ENCODE results near the gene PITHD1. TPM values are rescaled to one million over a fixed set of nuclear protein-coding genes. Genes with fewer than 3 reads are reported as not detected.

The PITHD1 gene
- polyA plus RNA-seq, 2 of the 4 experiments (the other 2 are of a cell fraction) = 25.4 to 41.0 TPM

DNA sequence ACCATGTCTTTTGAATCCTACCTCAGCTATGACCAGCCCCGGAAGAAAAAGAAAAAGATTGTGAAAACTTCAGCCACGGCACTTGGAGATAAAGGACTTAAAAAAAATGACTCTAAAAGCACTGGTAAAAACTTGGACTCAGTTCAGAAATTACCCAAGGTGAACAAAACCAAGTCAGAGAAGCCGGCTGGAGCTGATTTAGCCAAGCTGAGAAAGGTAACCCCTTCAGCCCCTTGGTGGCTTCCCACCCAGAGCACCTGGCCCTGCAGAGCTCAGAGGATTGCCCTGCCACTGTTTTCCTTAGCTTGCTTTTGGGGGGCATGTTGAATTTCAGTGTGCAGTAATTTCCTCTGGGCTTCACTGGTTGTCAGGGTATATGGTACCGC, 26.4 kb upstream of the PITHD1 start:
- FAIRE-seq (no peak), ATAC-seq (no peak), DNase-seq (ENCODE audit: low read depth in 1 of 2, low spot score in 1 of 2) (no peak)
- 92% methylated on average over 4 of the region's 4 CpGs for WGBS (ENCODE audit: missing lambda C conversion rate)
- TF ChIP-seq CBX2 (IDR thresholded peaks at IDR 0.05; ENCODE audit: borderline replicate concordance, low read depth) (no peak), PHF8 (IDR thresholded peaks at IDR 0.05; ENCODE audit: borderline replicate concordance, low read depth) (no peak), BHLHE40 (IDR thresholded peaks at IDR 0.05; ENCODE audit: low read depth, low read length) (no peak), FOXS1 (CRISPR knock-in tag; IDR thresholded peaks at IDR 0.05) (no peak)
- TF ChIP-seq, protein P1, sequence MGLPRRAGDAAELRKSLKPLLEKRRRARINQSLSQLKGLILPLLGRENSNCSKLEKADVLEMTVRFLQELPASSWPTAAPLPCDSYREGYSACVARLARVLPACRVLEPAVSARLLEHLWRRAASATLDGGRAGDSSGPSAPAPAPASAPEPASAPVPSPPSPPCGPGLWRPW (IDR thresholded peaks at IDR 0.05) = no peak
- no peaks in the 10 kb centered on the region for H3K4me1 ChIP-seq
- no peak overlapping the region for H3K4me2 ChIP-seq
- no peak overlapping the region for H3K4me3 ChIP-seq
- H3K9me3 ChIP-seq = no peaks in the 10 kb centered on the region
- ChIA-PET POLR2A (no interaction called here), CTCF (interaction anchor here (0.8 to 2.5 kb wide), 7 partner anchors 20 to 251 kb away, joined by 3 to 7 read pairs (median 3); no protein-coding TSS in a partner anchor)
- no peak overlapping the region for H3K27ac ChIP-seq

DNA sequence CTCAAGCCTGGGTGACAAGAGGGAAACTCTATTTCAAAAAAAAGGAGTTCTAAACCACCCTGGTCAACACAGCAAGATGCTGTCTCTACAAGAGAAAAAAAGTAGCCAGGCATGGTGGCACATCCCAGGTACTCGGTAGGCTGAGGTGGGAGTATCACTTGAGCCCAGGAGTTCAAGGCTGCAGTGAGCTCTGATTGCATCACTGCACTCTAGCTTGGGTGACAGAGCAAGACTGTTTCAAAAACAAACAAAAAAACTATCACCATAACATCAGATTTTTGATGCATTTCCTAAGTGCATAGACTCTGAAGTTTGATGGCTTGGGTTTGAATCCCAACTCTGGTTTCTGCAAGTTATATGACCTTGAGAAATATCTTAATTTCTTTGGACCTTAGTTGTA, 25.3 kb upstream of the PITHD1 start:
- Histone ChIP-seq H3K4me1 (no peaks in the 10 kb centered on the region), H3K4me2 (no peak overlapping the region), H3K27ac (no peak overlapping the region), H3K9me3 (no peaks in the 10 kb centered on the region), H3K4me3 (no peak overlapping the region)
- no peak for FAIRE-seq
- no peak for TF ChIP-seq CBX8 (IDR thresholded peaks at IDR 0.05)
- TF ChIP-seq, protein P2, sequence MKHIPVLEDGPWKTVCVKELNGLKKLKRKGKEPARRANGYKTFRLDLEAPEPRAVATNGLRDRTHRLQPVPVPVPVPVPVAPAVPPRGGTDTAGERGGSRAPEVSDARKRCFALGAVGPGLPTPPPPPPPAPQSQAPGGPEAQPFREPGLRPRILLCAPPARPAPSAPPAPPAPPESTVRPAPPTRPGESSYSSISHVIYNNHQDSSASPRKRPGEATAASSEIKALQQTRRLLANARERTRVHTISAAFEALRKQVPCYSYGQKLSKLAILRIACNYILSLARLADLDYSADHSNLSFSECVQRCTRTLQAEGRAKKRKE (CRISPR knock-in tag; IDR thresholded peaks at IDR 0.05; ENCODE audit: low read depth) = no peak
- TF ChIP-seq ZC3H11A (IDR thresholded peaks at IDR 0.05) = no peak
- no peak for TF ChIP-seq TP53 (CRISPR knock-in tag; IDR thresholded peaks at IDR 0.05)
- TF ChIP-seq KDM5A (IDR thresholded peaks at IDR 0.05) = no peak
- 90% methylated on average over 1 of the region's 1 CpG for WGBS (ENCODE audit: missing lambda C conversion rate)
- ChIA-PET CTCF (interaction anchor here (1.2 to 2.5 kb wide), 2 partner anchors 117 to 208 kb away, joined by 4 to 7 read pairs; no protein-coding TSS in a partner anchor), POLR2A (no interaction called here)
- ATAC-seq = no peak
- DNase-seq (ENCODE audit: low read depth in 1 of 2, low spot score in 1 of 2) = no peak

DNA sequence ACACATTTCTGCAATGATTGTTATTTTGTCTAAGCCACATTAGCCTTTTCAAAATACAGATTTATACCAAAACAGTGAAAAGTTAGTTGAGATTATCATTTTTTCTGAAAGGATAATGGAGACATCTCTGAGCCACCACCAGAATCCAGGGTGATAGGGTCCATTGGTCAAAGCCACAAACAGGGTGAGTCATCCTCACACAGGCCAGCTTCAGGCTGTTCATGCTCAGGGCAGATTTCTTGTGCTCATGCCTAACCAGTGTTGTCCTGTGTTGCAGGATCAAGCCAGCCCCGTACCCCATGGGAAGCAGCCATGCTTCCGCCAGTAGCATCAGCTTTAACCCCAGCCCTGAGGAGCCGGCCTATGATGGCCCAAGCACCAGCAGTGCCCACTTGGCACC, 21.5 kb upstream of the PITHD1 start:
- Histone ChIP-seq H3K4me2 (no peak overlapping the region), H3K9me3 (no peaks in the 10 kb centered on the region), H3K4me1 (no peaks in the 10 kb centered on the region), H3K27ac (no peak overlapping the region), H3K4me3 (no peak overlapping the region)
- ATAC-seq (peak in 1 of 2 experiments; percentile 45; a peak in 1 of 6 replicates), FAIRE-seq (no peak), DNase-seq (ENCODE audit: low read depth in 1 of 2, low spot score in 1 of 2) (no peak)
- POLR2A ChIA-PET = no interaction called here
- 100% methylated on average over 1 of the region's 3 CpGs for WGBS (ENCODE audit: missing lambda C conversion rate)
- CTCF ChIA-PET = interaction anchor here (1.1 kb wide), 1 partner anchor 16 kb away, joined by 3 read pairs; no protein-coding TSS in a partner anchor
- no peak for TF ChIP-seq FOSL2 (IDR thresholded peaks at IDR 0.05)
- TF ChIP-seq FOSL2 (CRISPR knock-in tag; IDR thresholded peaks at IDR 0.05) = 0 out of 2 replicates have a peak, but pooled peaks have one; percentile 8
- no peak for TF ChIP-seq CHD2 (IDR thresholded peaks at IDR 0.05; ENCODE audit: low read length, partially characterized antibody)

DNA sequence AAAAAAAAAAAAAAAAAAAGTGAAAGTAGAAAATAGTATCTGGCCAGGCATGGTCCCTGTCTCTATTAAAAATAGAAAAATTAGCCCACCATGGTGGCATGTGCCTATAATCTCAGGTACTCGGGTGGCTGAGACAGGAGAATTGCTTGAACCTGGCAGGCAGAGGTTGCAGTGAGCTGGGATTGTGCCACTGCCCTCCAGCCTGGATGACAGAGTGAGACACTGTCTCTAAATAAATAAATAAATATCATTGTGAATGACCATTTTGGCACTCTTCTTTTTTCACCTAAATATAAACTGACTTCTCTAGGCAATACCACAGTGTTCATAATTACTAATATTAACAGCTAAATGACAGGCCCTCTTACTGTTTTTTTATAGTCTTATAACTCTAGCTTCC, 20.4 kb upstream of the PITHD1 start:
- FAIRE-seq (no peak), ATAC-seq (no peak), DNase-seq (ENCODE audit: low read depth in 1 of 2, low spot score in 1 of 2) (no peak)
- ChIA-PET CTCF (interaction anchor here (1.1 kb wide), 1 partner anchor 13 kb away, joined by 3 read pairs; no protein-coding TSS in a partner anchor), POLR2A (no interaction called here)
- Histone ChIP-seq H3K27ac (no peak overlapping the region), H3K9me3 (no peaks in the 10 kb centered on the region), H3K4me2 (no peak overlapping the region), H3K4me1 (no peaks in the 10 kb centered on the region), H3K4me3 (no peak overlapping the region)
- TF ChIP-seq CBX8 (IDR thresholded peaks at IDR 0.05) (no peak), JUNB (IDR thresholded peaks at IDR 0.05) (no peak), POLR2A (IDR thresholded peaks at IDR 0.05; ENCODE audit: low read length) (no peak), FOSL2 (IDR thresholded peaks at IDR 0.05) (no peak), FOSL2 (CRISPR knock-in tag; IDR thresholded peaks at IDR 0.05) (no peak), HOXA7 (CRISPR knock-in tag; IDR thresholded peaks at IDR 0.05) (no peak), EHF (CRISPR knock-in tag; IDR thresholded peaks at IDR 0.05) (no peak), MYC (IDR thresholded peaks at IDR 0.05; ENCODE audit: borderline replicate concordance, low read length) (no peak)
- TF ChIP-seq, protein P3, sequence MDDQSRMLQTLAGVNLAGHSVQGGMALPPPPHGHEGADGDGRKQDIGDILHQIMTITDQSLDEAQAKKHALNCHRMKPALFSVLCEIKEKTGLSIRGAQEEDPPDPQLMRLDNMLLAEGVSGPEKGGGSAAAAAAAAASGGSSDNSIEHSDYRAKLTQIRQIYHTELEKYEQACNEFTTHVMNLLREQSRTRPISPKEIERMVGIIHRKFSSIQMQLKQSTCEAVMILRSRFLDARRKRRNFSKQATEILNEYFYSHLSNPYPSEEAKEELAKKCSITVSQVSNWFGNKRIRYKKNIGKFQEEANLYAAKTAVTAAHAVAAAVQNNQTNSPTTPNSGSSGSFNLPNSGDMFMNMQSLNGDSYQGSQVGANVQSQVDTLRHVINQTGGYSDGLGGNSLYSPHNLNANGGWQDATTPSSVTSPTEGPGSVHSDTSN (IDR thresholded peaks at IDR 0.05) = no peak
- WGBS (ENCODE audit: missing lambda C conversion rate) = 93% methylated on average over 1 of the region's 1 CpG
